Activated naive CD4-positive, alpha-beta T cell treated with anti-CD3 and anti-CD28 coated beads, Interleukin-2, amount 50 U/mL, for 72 hours (primary cell): ENCODE measurements around the gene LRP1B. TPM values are rescaled to one million over a fixed set of nuclear protein-coding genes. Genes with fewer than 3 reads are reported as not detected.

Experiments used
- ATAC-seq, 2 donors: fragments of 150-1000 bp; cut with Tn5 transposase; 2 replicates each; pipeline ENCODE4 v1.10.0; 2021; ENCODE audit warnings: mild to moderate bottlenecking in 2 of 2, moderate library complexity in 2 of 2
- DNase-seq, 2 donors: peaks; one replicate each; pipeline ENCODE4 v3.0.0; 2021 to 2022; ENCODE audit warnings: low spot score in 2 of 2
- H3K27ac Mint-ChIP-seq, 2 donors: one replicate each; pipeline ENCODE4 v1.8.0; 2022; ENCODE audit warnings: mild to moderate bottlenecking in 2 of 2, mixed read lengths in 2 of 2
- H3K36me3 Mint-ChIP-seq, 2 donors: one replicate each; pipeline ENCODE4 v1.8.0; 2022; ENCODE audit warnings: mixed read lengths in 2 of 2
- H3K9me3 Mint-ChIP-seq, 2 donors: one replicate each; pipeline ENCODE4 v1.8.0; 2022; ENCODE audit warnings: mixed read lengths in 2 of 2
- total RNA-seq, 2 donors: library from RNA; stranded (reverse); gene quantifications; one replicate each; pipeline ENCODE4 v1.2.3, GENCODE V29; 2022

Gene LRP1B
- total RNA-seq, 2 donors from 2014 or later = not detected

DNA sequence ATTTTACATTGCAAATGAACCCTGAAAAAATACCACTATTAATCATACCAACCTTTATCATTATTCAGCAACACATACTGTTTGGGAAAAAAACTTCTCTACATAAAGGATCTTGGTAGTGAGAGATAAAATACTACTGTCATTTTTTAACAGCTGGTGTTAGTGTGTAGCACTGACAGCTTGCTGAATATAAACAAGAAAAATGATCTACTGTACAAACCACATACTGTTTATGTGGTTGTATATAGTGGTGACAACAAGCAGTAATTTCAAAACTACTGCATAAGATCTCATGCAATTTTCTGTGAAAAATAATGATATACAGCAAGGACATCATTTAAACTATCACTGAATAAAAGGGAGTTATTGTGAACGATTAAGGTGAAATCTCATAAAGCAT, 601.2 kb downstream of the LRP1B start:
- no peaks in the 10 kb centered on the region for H3K36me3 Mint-ChIP-seq
- peaks cover 17 to 24% of the 10 kb centered on the region in 2 donors for H3K9me3 Mint-ChIP-seq
- ATAC-seq = no peak
- no peak for DNase-seq
- no peak overlapping the region for H3K27ac Mint-ChIP-seq

DNA sequence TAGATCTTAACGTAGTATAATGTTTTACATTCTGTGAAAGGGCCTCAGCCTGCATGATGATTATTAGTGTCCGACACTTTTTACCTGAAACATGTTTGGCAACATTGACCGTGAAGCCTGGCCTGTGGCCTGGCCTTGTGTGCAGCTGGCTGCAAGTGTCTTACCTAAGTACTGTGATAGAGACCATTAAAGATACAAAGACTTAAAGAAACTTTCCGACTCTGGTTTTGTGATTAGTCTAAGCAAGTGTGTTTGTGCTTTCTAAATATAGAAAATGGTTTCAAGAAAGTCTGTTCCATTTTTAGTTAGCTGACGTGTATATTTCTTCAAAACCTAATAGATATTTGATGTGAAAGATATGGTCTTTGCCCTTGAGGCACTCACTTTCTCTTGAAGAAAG, 601.8 kb downstream of the LRP1B start:
- DNase-seq (no peak), ATAC-seq (no peak)
- H3K36me3 Mint-ChIP-seq = no peaks in the 10 kb centered on the region
- peaks cover 17 to 28% of the 10 kb centered on the region in 2 donors for H3K9me3 Mint-ChIP-seq
- no peak overlapping the region for H3K27ac Mint-ChIP-seq

DNA sequence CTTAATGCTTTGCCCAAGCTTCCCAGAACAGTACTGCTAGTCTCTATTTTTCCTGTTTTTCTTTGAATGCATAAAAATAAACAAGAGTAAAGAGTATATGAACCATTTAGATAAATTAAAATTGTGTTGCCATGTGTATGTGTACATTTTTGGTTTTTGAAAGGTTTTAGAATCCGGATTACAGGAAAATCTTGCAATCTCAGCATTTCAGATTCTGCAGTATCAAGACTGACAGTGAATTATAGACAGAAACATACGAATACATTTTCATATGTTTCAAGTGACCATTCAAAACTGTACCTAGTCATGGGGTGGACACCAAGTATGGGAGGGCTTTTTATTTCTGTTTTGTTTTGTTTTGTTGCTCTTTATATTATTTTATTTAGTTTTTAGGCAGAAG, 604.1 kb downstream of the LRP1B start:
- Mint-ChIP-seq H3K27ac (no peak overlapping the region), H3K9me3 (peaks cover 10 to 27% of the 10 kb centered on the region in 2 donors), H3K36me3 (no peaks in the 10 kb centered on the region)
- no peak for ATAC-seq
- no peak for DNase-seq

DNA sequence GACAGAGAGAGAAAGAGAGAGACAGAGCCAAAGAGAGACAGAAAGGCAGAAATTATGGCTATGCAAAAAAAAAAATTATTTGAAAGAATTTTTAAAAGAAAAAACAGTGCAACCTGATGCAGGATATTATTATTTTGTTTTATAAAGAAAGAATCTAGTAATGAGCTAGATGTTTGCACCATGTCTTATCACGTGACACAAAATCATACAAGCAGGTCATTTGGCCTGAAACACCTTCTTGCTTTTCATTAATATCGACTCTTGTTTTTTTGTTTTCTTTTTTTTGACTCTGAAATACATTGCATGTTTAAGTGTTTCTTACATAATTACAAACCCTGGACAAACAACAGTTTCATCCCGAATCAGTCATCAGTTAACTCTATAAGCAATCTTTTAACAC, 606.0 kb downstream of the LRP1B start:
- DNase-seq (no peak), ATAC-seq (no peak)
- peaks cover 7 to 22% of the 10 kb centered on the region in 2 donors for H3K9me3 Mint-ChIP-seq
- H3K36me3 Mint-ChIP-seq = no peaks in the 10 kb centered on the region
- no peak overlapping the region for H3K27ac Mint-ChIP-seq

DNA sequence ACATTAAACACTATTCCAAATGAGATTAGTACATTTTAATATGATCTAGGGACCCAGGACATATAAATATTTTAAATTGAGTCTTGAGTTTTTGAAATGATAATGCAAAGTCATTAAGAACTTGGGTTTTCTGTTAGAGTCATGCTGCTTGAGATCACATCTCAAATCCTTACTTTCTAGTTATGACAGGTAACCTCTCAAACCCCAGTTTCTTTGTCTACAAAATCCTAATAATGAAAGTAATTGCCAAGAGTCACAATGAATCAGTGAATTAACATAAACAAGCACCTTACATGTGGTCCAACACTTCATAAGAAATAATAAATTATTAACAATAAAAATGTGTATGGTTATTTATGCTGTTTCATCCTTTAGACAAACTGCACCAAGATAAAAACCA, 607.6 kb downstream of the LRP1B start:
- DNase-seq = no peak
- Mint-ChIP-seq H3K36me3 (no peaks in the 10 kb centered on the region), H3K27ac (no peak overlapping the region), H3K9me3 (peaks cover 7 to 22% of the 10 kb centered on the region in 2 donors)
- no peak for ATAC-seq

DNA sequence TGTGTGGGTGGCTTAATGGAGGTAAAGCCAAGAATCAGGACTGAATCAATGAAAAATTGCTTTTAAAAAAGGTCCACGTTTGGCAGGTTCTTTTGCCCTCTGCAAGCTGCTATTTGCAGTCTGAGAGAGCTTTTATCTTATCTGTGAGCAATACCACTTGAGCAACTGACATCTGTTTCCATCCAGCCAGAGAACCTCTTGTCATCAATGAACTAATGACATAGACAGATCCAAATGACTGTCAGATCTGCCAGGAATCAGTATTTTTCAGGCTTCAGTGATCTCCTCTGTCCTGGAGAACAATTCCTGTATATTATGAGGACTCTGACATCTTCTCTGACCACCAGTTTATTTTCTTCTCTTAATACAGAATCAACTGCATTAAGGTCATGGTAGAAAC, 608.1 kb downstream of the LRP1B start:
- peaks cover 3 to 17% of the 10 kb centered on the region in 2 donors for H3K9me3 Mint-ChIP-seq
- no peak overlapping the region for H3K27ac Mint-ChIP-seq
- H3K36me3 Mint-ChIP-seq = no peaks in the 10 kb centered on the region
- DNase-seq (no peak), ATAC-seq (no peak)

DNA sequence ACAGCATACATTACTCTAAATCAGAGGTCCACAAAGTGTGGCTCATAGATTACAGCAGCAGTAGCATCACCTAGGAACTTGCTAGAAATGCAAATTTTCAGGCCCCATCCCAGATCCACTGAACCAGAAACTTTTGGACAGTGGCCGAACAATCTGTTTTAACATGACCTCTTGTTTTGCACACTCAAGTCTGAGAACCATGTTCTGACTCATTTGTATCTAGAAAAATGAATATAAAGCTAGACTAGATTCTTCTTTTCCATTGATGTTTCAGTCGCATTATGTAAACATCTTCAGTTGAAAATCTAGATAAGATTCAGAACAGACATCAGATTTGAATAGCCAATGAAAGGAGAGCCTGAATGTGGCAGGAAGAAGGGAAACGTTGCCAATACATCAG, 608.8 kb downstream of the LRP1B start:
- DNase-seq (no peak), ATAC-seq (no peak)
- no peaks in the 10 kb centered on the region for H3K36me3 Mint-ChIP-seq
- H3K27ac Mint-ChIP-seq = no peak overlapping the region
- H3K9me3 Mint-ChIP-seq = peaks cover 3 to 17% of the 10 kb centered on the region in 2 donors

DNA sequence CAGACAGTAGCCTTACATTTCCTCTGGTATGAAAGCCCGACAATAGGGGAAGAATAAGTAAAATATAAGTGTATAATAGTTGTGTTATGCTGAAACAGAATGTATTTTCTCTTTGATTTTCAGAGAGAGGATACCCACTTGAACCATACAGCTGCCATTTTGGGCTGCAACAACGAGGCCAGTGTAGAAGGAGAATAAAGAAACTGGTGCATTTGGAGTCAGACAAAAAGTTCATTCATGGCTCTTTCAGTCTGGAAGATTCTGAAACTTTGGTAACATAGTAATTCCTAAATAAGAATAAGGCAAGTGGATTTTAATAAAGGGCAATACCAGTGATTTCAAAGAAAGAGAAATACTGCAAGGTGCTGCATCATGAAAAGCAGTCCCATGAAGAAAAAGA, 610.9 kb downstream of the LRP1B start:
- no peak for DNase-seq
- Mint-ChIP-seq H3K9me3 (peaks cover 3 to 9% of the 10 kb centered on the region in 2 donors), H3K27ac (no peak overlapping the region), H3K36me3 (no peaks in the 10 kb centered on the region)
- ATAC-seq = no peak

DNA sequence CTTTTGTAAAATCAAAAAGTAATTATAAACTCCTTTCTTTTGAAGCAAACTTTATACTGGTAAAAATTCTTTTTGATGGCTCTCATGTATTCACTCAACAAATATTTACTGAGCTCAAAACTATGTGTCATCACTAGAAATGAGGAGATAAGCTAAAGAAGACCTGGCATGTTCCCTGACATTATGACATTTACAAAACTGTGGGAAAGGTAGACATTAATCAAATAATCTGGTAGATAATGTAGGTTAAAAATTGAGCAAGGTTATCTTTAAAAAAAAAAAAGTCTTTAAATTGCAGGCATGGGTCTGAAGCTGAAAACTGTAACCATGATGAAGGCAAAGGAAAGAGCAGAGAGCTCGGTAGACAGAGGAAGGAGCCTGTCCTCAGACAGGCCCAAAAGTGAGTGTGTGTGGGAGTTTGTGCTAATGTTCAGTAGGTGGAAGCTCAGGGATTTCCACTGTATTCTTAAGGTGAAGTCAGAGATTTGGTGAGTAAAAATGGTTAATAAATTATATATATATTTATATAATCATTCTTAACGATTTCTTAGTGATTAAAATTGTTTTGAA, 612.9 kb downstream of the LRP1B start:
- Mint-ChIP-seq H3K27ac (no peak overlapping the region), H3K36me3 (no peaks in the 10 kb centered on the region), H3K9me3 (peaks cover 8 to 10% of the 10 kb centered on the region in 2 donors)
- no peak for ATAC-seq
- DNase-seq = no peak

DNA sequence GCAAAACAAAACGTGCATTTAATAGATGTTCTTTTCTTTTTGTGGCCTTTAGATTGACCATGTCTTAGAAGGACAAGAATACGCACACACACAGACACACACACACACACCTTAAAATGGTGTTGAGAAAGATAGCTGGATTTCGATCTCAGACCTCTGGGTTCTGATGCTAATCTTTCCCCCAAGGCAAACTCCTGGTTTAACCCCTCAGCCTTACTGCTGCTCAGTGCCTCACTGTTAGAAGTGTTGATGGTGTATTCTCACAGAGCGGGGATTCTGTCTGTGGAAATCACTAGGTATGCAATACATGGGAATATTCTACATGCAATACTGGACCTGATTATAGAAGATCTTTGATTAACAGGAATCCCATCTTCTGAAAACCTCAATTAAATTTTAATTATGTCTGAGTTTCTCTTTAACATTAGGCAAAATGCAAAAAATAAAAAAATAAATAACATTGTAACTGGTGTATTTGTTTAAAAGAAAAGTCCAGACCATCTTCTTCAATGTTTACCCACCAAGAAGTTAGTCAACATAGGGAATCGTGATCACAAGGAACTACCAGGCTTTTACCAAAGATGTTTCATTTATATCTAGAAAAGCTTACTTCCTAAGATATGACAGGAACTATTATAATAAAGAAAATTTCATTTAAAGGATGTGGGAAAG, 613.5 kb downstream of the LRP1B start:
- H3K36me3 Mint-ChIP-seq = no peaks in the 10 kb centered on the region
- peaks cover 6 to 7% of the 10 kb centered on the region in 2 donors for H3K9me3 Mint-ChIP-seq
- DNase-seq (no peak), ATAC-seq (no peak)
- H3K27ac Mint-ChIP-seq = no peak overlapping the region

DNA sequence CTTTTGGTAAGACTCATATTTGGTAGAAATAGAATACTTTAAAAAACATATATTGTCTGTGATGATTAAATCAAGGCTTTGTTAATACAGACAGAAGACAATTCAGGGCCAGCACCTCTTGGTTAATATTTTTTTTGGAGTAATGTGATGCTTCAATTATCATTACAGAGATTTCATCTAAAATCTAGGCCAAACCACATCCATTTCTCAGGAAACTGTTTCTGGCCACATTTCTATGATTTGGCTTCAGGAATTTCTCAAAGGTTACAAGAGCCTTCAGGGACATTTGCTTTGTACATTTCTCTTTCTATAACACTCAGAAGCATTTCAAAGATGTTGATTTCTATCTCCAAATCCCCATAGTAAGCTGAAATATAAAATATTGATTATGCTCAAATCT, 614.9 kb downstream of the LRP1B start:
- H3K27ac Mint-ChIP-seq = no peak overlapping the region
- H3K36me3 Mint-ChIP-seq = no peaks in the 10 kb centered on the region
- DNase-seq (no peak), ATAC-seq (no peak)
- peaks cover 4 to 5% of the 10 kb centered on the region in 2 donors for H3K9me3 Mint-ChIP-seq

DNA sequence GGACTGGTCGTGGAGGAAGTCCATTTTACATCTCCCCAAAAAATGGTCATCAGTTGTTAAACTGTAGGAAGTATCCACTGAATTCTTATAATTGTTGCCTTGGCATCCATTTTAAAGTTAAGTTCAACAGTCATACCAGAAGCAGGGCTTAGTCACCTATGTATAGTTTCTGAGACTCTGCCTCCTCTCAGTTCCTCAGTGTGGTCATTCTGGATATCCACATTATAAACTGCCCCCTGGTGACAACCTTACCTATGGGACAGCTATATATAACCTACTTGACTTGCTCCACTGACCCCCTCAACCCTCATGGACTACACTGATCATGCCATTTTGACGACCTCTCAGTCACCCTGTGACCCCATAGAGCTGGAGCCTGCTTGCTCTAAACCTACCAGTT, 617.0 kb downstream of the LRP1B start:
- Mint-ChIP-seq H3K27ac (no peak overlapping the region), H3K36me3 (no peaks in the 10 kb centered on the region), H3K9me3 (peaks cover 4 to 12% of the 10 kb centered on the region in 2 donors)
- no peak for ATAC-seq
- DNase-seq = no peak

DNA sequence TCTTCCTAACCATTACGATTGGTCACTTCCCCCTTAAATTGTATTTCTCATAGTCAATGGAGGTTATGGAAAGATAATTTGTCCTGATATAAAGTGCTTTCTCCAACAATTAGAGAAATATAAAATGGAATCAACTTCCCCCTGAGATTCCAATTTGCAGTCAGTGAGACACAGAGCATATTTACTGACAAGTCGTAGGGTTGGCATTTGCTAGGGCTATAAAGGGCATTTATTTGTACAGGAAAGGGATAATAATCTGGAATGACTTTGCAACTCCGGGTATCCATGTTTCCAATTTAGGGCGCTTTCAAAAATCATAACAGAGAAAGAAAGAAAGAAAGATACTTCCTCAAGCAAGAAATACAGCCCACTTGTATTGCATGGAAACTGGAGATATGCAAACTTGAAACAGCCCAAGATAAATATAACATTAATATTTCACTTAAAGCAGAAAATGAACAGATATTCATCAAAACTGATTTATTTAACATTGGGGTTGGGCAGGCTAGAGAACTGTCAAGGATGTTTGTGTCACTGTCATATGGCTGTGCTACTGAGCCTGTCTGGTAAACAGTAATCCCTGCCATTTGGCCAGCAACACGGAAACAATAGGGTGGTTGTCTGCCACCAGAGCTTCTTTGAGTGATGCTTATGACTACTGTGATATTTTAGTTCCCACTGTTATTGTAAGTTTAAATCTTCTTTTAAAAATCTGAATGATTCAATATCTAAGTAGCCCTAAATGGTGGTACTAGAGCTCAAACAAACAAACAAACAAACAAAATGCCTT, 621.8 kb downstream of the LRP1B start:
- H3K36me3 Mint-ChIP-seq = no peaks in the 10 kb centered on the region
- H3K27ac Mint-ChIP-seq = no peak overlapping the region
- DNase-seq (no peak), ATAC-seq (no peak)
- peaks cover under 1 to 8% of the 10 kb centered on the region in 2 donors for H3K9me3 Mint-ChIP-seq

DNA sequence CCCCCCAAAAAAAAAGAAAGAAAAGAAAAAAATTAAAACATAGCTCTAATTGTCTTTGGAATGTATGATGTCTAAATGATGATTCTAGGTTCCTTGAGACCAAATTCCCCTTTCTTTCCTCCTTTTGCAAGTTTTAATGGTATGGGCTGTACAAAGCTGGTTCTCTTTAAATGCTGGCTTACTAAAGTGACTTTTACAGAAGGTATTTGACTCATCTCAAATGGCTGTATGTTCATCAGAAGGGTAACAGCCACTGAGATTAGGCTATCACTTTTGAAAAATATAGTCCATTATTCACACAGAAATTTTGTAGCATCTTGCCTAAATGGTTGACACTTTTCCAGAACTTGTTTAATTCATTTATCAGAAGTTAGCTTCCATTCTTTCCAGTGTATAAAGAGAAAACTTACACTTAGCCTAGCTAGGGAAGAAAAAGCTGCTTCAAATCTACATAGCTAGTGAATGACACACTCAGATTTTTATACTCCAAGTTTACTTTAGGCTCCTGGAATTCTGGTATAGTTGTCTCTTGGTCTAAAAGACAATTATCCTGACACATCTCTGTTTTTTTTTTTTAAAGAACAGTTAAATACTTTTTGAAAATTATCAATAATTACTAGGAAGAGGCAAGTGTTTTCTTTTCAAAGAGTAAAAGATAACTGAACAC, 622.6 kb downstream of the LRP1B start:
- Mint-ChIP-seq H3K9me3 (peaks cover 4 to 11% of the 10 kb centered on the region in 2 donors), H3K27ac (no peak overlapping the region), H3K36me3 (no peaks in the 10 kb centered on the region)
- no peak for DNase-seq
- no peak for ATAC-seq

DNA sequence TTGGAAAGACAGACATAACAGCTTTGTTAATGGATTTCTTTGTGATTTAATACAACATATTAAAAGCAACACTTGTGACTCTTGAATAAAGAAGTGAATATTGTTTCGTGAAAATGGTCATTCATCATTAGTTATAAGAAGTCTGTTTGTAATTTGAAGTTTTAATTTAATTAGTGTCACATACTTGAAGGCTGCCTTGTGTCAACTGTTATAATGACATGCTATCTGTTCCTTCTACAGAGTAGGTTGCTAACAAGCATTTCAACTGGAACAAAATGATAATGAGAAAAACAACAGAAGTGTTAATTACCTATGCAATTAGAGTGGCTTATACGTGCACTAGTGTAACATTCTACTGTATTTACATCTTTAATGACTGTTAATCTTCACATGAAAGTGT, 624.7 kb downstream of the LRP1B start:
- H3K27ac Mint-ChIP-seq = no peak overlapping the region
- ATAC-seq = no peak
- no peaks in the 10 kb centered on the region for H3K36me3 Mint-ChIP-seq
- H3K9me3 Mint-ChIP-seq = peaks cover 4 to 11% of the 10 kb centered on the region in 2 donors
- DNase-seq = no peak

DNA sequence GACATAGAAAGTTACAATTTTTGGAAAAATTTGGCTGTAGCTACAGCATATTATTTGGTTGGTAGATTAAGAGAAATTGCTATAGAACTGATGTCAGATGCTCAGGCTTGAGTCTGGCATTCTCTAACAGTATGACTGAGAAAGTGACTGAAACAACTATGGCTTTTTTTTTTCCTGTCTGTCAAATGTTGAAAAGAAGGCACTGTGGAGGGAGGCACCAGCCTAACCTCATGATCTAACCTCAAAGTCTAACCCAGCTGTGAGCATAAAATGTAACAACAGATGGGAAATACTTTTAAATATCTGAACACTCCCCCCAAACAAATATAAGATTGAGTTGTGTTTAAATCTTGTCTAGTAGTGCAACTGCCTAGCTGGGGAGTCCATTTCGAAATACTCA, 629.1 kb downstream of the LRP1B start:
- Mint-ChIP-seq H3K9me3 (peaks cover 4 to 7% of the 10 kb centered on the region in 2 donors), H3K27ac (no peak overlapping the region), H3K36me3 (no peaks in the 10 kb centered on the region)
- no peak for DNase-seq
- no peak for ATAC-seq

DNA sequence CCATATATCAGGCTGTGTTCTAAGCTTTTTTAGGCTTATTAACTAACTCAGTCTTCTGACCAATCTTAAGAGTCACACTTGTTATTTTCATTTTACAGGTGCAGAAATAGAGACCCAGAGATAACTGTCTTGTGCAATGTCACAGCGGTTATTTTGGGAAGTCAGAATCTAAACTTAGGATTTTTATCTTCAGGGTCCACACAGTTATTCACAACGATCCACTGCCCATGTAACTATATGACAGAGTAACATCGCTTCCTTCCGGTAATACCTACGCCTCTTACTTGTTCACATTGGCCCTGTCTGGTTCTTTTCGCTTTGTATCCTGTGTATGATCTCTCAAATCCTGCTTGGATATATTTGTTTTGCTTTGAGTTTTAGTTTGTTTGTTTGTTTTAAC, 631.7 kb downstream of the LRP1B start:
- no peaks in the 10 kb centered on the region for H3K36me3 Mint-ChIP-seq
- peaks cover 4 to 7% of the 10 kb centered on the region in 2 donors for H3K9me3 Mint-ChIP-seq
- ATAC-seq (no peak), DNase-seq (no peak)
- H3K27ac Mint-ChIP-seq = no peak overlapping the region
